ENCODE results near the gene CD200R1. TPM values are rescaled to one million over a fixed set of nuclear protein-coding genes. Genes with fewer than 3 reads are reported as not detected.

CD200R1 gene
- total and polyA plus RNA-seq, 2 of the 13 experiments (the other 11 are each of a cell fraction or from before 2014, with no cell fraction given): 0.04 TPM; not detected in 1

DNA sequence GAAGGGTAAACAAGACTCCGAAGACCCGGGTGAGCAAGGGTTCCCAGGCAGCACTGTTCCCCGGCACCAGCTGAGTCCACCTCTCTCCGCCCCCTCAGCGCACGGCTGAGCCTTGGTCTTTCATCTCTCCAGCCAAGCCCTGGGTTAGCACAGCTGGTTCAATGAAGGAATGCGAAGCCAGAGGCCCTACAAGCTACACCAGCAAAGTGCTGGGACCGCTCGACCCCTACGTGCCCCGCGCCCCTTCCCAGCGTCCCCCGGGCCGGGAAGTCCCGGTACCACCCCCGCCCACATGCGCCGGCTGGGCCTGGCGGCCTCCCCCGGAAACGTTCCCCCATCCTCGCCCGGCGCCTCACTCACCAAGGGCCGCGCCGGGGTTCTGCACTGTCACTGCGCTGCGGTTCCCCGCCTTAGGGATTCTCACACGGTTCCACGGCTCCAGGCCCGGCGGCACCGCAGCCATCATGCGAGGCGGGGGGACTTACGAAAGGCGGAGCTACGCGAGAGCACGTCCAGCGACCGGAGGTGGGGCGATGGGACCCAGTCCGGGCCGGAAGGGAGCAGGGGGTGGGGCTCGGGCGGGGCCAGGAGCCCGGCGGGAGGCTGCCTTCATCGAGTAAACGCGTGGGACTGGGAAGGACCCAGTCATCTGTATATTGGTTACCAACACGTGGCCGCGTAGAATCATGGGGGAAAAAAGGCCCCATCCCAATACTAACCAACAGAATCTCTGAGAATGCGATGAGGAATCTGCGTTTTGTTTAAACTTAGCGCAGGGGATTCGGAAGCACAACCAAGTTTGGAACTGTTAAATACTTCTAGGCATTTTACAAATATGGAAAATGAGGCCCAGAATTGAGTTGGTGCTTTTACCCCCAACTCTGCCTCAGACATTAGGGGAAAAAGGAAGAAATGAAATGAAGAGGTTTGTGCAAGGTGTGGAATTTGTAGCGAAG, 44.6 kb upstream of the CD200R1 start (continued):
- TF ChIP-seq, protein P1, sequence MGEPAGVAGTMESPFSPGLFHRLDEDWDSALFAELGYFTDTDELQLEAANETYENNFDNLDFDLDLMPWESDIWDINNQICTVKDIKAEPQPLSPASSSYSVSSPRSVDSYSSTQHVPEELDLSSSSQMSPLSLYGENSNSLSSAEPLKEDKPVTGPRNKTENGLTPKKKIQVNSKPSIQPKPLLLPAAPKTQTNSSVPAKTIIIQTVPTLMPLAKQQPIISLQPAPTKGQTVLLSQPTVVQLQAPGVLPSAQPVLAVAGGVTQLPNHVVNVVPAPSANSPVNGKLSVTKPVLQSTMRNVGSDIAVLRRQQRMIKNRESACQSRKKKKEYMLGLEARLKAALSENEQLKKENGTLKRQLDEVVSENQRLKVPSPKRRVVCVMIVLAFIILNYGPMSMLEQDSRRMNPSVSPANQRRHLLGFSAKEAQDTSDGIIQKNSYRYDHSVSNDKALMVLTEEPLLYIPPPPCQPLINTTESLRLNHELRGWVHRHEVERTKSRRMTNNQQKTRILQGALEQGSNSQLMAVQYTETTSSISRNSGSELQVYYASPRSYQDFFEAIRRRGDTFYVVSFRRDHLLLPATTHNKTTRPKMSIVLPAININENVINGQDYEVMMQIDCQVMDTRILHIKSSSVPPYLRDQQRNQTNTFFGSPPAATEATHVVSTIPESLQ (CRISPR knock-in tag; conservative IDR thresholded peaks at IDR 0.05): no peak
- peak; percentile 74; the same call in 1 of the 2 replicates for TF ChIP-seq ZNF850 (CRISPR knock-in tag; conservative IDR thresholded peaks at IDR 0.05)
- TF ChIP-seq, protein P2, sequence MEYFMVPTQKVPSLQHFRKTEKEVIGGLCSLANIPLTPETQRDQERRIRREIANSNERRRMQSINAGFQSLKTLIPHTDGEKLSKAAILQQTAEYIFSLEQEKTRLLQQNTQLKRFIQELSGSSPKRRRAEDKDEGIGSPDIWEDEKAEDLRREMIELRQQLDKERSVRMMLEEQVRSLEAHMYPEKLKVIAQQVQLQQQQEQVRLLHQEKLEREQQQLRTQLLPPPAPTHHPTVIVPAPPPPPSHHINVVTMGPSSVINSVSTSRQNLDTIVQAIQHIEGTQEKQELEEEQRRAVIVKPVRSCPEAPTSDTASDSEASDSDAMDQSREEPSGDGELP (IDR thresholded peaks at IDR 0.05; ENCODE audit: borderline replicate concordance, low read depth): peak; percentile 89; the same call in 1 of the 2 replicates
- TF ChIP-seq MAF1 (CRISPR knock-in tag; IDR thresholded peaks at IDR 0.05; ENCODE audit: borderline replicate concordance): peak; percentile 77; the same call in 1 of the 2 replicates
- no peak for TF ChIP-seq ZNF766 (CRISPR knock-in tag; IDR thresholded peaks at IDR 0.05; ENCODE audit: borderline replicate concordance)
- TF ChIP-seq SMC3 (IDR thresholded peaks at IDR 0.05; ENCODE audit: low read length): no peak
- peak; percentile 50 for TF ChIP-seq TEAD3 (CRISPR knock-in tag; optimal IDR thresholded peaks at IDR 0.05; ENCODE audit: borderline replicate concordance)
- peak; percentile 85 for TF ChIP-seq ZNF564 (CRISPR knock-in tag; IDR thresholded peaks at IDR 0.05)
- peak; percentile 70 for TF ChIP-seq ISL2 (CRISPR knock-in tag; IDR thresholded peaks at IDR 0.05)
- 0 out of 2 replicates have a peak, but pooled peaks have one; percentile 65 for TF ChIP-seq CAMTA2 (CRISPR knock-in tag; IDR thresholded peaks at IDR 0.05; ENCODE audit: borderline replicate concordance)
- TF ChIP-seq ZSCAN25 (CRISPR knock-in tag; IDR thresholded peaks at IDR 0.05): peak; percentile 41; the same call in 1 of the 2 replicates
- TF ChIP-seq ZFYVE20 (CRISPR knock-in tag; IDR thresholded peaks at IDR 0.05; ENCODE audit: borderline replicate concordance, low read depth): peak; percentile 76; the same call in 1 of the 2 replicates
- TF ChIP-seq ZNF747 (CRISPR knock-in tag; IDR thresholded peaks at IDR 0.05; ENCODE audit: borderline replicate concordance): peak; percentile 89
- no peak for TF ChIP-seq ZNF530 (CRISPR knock-in tag; IDR thresholded peaks at IDR 0.05; ENCODE audit: low read depth)
- TF ChIP-seq, protein P3, sequence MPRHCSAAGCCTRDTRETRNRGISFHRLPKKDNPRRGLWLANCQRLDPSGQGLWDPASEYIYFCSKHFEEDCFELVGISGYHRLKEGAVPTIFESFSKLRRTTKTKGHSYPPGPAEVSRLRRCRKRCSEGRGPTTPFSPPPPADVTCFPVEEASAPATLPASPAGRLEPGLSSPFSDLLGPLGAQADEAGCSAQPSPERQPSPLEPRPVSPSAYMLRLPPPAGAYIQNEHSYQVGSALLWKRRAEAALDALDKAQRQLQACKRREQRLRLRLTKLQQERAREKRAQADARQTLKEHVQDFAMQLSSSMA (CRISPR knock-in tag; IDR thresholded peaks at IDR 0.05): no peak
- 0 out of 2 replicates have a peak, but pooled peaks have one; percentile 23 for TF ChIP-seq ZNF7 (CRISPR knock-in tag; IDR thresholded peaks at IDR 0.05)
- no peak for TF ChIP-seq ZNF737 (CRISPR knock-in tag; IDR thresholded peaks at IDR 0.05; ENCODE audit: borderline replicate concordance)
- TF ChIP-seq, protein P4, sequence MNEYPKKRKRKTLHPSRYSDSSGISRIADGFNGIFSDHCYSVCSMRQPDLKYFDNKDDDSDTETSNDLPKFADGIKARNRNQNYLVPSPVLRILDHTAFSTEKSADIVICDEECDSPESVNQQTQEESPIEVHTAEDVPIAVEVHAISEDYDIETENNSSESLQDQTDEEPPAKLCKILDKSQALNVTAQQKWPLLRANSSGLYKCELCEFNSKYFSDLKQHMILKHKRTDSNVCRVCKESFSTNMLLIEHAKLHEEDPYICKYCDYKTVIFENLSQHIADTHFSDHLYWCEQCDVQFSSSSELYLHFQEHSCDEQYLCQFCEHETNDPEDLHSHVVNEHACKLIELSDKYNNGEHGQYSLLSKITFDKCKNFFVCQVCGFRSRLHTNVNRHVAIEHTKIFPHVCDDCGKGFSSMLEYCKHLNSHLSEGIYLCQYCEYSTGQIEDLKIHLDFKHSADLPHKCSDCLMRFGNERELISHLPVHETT (CRISPR knock-in tag; conservative IDR thresholded peaks at IDR 0.05): peak; percentile 76
- TF ChIP-seq, protein P5, sequence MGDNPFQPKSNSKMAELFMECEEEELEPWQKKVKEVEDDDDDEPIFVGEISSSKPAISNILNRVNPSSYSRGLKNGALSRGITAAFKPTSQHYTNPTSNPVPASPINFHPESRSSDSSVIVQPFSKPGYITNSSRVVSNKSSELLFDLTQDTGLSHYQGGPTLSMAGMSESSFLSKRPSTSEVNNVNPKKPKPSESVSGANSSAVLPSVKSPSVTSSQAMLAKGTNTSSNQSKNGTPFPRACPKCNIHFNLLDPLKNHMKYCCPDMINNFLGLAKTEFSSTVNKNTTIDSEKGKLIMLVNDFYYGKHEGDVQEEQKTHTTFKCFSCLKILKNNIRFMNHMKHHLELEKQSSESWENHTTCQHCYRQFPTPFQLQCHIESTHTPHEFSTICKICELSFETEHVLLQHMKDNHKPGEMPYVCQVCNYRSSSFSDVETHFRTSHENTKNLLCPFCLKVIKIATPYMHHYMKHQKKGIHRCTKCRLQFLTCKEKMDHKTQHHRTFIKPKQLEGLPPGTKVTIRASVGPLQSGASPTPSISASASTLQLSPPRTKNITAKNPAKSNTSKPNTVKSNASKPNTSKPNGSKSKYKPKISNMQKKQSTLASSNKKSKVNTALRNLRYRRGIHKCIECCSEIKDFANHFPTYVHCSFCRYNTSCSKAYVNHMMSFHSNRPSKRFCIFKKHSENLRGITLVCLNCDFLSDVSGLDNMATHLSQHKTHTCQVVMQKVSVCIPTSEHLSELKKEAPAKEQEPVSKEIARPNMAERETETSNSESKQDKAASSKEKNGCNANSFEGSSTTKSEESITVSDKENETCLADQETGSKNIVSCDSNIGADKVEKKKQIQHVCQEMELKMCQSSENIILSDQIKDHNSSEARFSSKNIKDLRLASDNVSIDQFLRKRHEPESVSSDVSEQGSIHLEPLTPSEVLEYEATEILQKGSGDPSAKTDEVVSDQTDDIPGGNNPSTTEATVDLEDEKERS (CRISPR knock-in tag; IDR thresholded peaks at IDR 0.05): 0 out of 2 replicates have a peak, but pooled peaks have one; percentile 70
- TF ChIP-seq ZNF605 (CRISPR knock-in tag; IDR thresholded peaks at IDR 0.05): peak; percentile 95

Data from HepG2 (cell line).